H1 (cell line): ENCODE measurements around the gene CCDC8.

ENCODE experiments used
- EZH2 ChIP-seq: fragments of 200-600 bp; sonication (generic); IDR thresholded peaks from 2 replicates; pipeline ENCODE4 v1.7.1; 2012; ENCODE audit warnings: low read depth, mild to moderate bottlenecking, moderate library complexity, low read length, inconsistent platforms; ENCODE audit not compliant: severe bottlenecking
- JUN ChIP-seq: IDR thresholded peaks from 2 replicates; pipeline ENCODE4 v1.6.1; 2011; ENCODE audit warnings: low read depth, mild to moderate bottlenecking, improper control_type of control experiment, low read length
- POLR2A ChIP-seq, 2 experiments: IDR thresholded peaks; 1 replicate in 1 of 2; 2 replicates in 1 of 2; pipeline ENCODE4 v1.6.1; 2011; ENCODE audit warnings: low read depth in 2 of 2, low read length in 2 of 2, mild to moderate bottlenecking in 2 of 2; ENCODE audit errors: control extremely low read depth in 1 of 2
- POLR2AphosphoS5 ChIP-seq: IDR thresholded peaks from 2 replicates; pipeline ENCODE4 v1.6.1; 2011; ENCODE audit warnings: low read depth, low read length
- SP2 ChIP-seq: IDR thresholded peaks from 2 replicates; pipeline ENCODE4 v1.6.1; 2012; ENCODE audit warnings: mild to moderate bottlenecking, low read length, inconsistent platforms
- TF ChIP-seq, protein P1 (sequence below), 3 experiments: IDR thresholded peaks; 1 replicate in 2 of 3; 2 replicates in 1 of 3; pipeline versions ENCODE4 v1.5.1 to v1.6.1; 2011; ENCODE audit warnings: low read length in 3 of 3, mild to moderate bottlenecking in 3 of 3, inconsistent platforms in 2 of 3, low read depth in 1 of 3, moderate library complexity in 1 of 3; ENCODE audit not compliant: insufficient read depth in 1 of 3; ENCODE audit errors: control extremely low read depth in 1 of 3
- TF ChIP-seq, protein P2 (sequence below): IDR thresholded peaks from 2 replicates; pipeline ENCODE4 v1.6.1; 2012; ENCODE audit warnings: inconsistent platforms

- TF ChIP-seq JUN: no peak
- no peak for TF ChIP-seq POLR2AphosphoS5
- no peak for TF ChIP-seq EZH2
- TF ChIP-seq, protein P1, sequence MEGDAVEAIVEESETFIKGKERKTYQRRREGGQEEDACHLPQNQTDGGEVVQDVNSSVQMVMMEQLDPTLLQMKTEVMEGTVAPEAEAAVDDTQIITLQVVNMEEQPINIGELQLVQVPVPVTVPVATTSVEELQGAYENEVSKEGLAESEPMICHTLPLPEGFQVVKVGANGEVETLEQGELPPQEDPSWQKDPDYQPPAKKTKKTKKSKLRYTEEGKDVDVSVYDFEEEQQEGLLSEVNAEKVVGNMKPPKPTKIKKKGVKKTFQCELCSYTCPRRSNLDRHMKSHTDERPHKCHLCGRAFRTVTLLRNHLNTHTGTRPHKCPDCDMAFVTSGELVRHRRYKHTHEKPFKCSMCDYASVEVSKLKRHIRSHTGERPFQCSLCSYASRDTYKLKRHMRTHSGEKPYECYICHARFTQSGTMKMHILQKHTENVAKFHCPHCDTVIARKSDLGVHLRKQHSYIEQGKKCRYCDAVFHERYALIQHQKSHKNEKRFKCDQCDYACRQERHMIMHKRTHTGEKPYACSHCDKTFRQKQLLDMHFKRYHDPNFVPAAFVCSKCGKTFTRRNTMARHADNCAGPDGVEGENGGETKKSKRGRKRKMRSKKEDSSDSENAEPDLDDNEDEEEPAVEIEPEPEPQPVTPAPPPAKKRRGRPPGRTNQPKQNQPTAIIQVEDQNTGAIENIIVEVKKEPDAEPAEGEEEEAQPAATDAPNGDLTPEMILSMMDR (IDR thresholded peaks at IDR 0.05; ENCODE audit: control extremely low read depth in 1 of 3, insufficient read depth in 1 of 3, low read depth in 1 of 3, low read length in 3 of 3): no peak
- TF ChIP-seq SP2: no peak
- TF ChIP-seq, protein P2, sequence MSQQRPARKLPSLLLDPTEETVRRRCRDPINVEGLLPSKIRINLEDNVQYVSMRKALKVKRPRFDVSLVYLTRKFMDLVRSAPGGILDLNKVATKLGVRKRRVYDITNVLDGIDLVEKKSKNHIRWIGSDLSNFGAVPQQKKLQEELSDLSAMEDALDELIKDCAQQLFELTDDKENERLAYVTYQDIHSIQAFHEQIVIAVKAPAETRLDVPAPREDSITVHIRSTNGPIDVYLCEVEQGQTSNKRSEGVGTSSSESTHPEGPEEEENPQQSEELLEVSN: no peak
- TF ChIP-seq POLR2A (IDR thresholded peaks at IDR 0.05; ENCODE audit: control extremely low read depth in 1 of 2, low read depth in 2 of 2, low read length in 2 of 2): no peak
These were observed 29.0 kb downstream of the CCDC8 start for GRCh38 chr19:46384396-46384795.
